Progenitor cell of endocrine pancreas (in vitro differentiated cells): Measurements from ENCODE around the gene LRRC63. TPM values are rescaled to one million over a fixed set of nuclear protein-coding genes. Genes with fewer than 3 reads are reported as not detected.

ENCODE experiments used
- DNase-seq: peaks from one replicate; pipeline ENCODE4 v3.0.0; 2021; ENCODE audit warnings: low spot score; ENCODE audit not compliant: unreplicated experiment
- H3K27ac Mint-ChIP-seq: 2 replicates; pipeline ENCODE4 v1.8.0; 2021; ENCODE audit warnings: mild to moderate bottlenecking, moderate library complexity, mixed read lengths
- H3K27me3 Mint-ChIP-seq: 2 replicates; pipeline ENCODE4 v1.8.0; 2021; ENCODE audit warnings: mixed read lengths
- H3K36me3 Mint-ChIP-seq: 2 replicates; pipeline ENCODE4 v1.8.0; 2022; ENCODE audit warnings: mixed read lengths; ENCODE audit not compliant: insufficient read depth
- H3K4me1 Mint-ChIP-seq: 2 replicates; pipeline ENCODE4 v1.8.0; 2021; ENCODE audit warnings: low read depth, mixed read lengths
- H3K4me3 Mint-ChIP-seq: 2 replicates; pipeline ENCODE4 v1.8.0; 2021; ENCODE audit warnings: low read depth, mild to moderate bottlenecking, moderate library complexity, mixed read lengths
- H3K9me3 Mint-ChIP-seq: 2 replicates; pipeline ENCODE4 v1.8.0; 2021; ENCODE audit warnings: low read depth, mixed read lengths
- CTCF ChIP-seq: fragments of 200-600 bp; sonication (generic); IDR thresholded peaks from one replicate; pipeline ENCODE4 v1.5.0; 2021; ENCODE audit warnings: antibody characterized with exemption, mild to moderate bottlenecking; ENCODE audit not compliant: unreplicated experiment
- total RNA-seq: library from RNA; stranded (reverse); gene quantifications from 2 replicates; pipeline ENCODE4 v1.2.1, GENCODE V29; 2021

LRRC63 gene
- total RNA-seq, 1 donor from 2014 or later, result 0.24 TPM

- H3K4me1 Mint-ChIP-seq, result peaks cover 2% of the 10 kb centered on the region
- H3K27ac Mint-ChIP-seq, result no peak overlapping the region
- no peaks in the 10 kb centered on the region for H3K27me3 Mint-ChIP-seq
- no peak overlapping the region for H3K4me3 Mint-ChIP-seq
- peaks cover 8% of the 10 kb centered on the region for H3K9me3 Mint-ChIP-seq
- no peaks in the 10 kb centered on the region for H3K36me3 Mint-ChIP-seq
- TF ChIP-seq CTCF, result no peak
- DNase-seq, result no peak
Measured at GRCh38 chr13:46310066-46310465, 98.3 kb downstream of the LRRC63 start.

- H3K4me3 Mint-ChIP-seq, result no peak overlapping the region
- no peak for DNase-seq
- no peaks in the 10 kb centered on the region for H3K36me3 Mint-ChIP-seq
- no peak for TF ChIP-seq CTCF
- no peaks in the 10 kb centered on the region for H3K27me3 Mint-ChIP-seq
- peaks cover 2% of the 10 kb centered on the region for H3K4me1 Mint-ChIP-seq
- no peak overlapping the region for H3K27ac Mint-ChIP-seq
- H3K9me3 Mint-ChIP-seq, result peaks cover 8% of the 10 kb centered on the region
Measured at GRCh38 chr13:46311217-46311616, 99.5 kb downstream of the LRRC63 start.

- Mint-ChIP-seq H3K4me1 (no peaks in the 10 kb centered on the region), H3K27me3 (no peaks in the 10 kb centered on the region), H3K27ac (no peak overlapping the region)
Measured at GRCh38 chr13:46313024-46313423, 101.3 kb downstream of the LRRC63 start.

DNA sequence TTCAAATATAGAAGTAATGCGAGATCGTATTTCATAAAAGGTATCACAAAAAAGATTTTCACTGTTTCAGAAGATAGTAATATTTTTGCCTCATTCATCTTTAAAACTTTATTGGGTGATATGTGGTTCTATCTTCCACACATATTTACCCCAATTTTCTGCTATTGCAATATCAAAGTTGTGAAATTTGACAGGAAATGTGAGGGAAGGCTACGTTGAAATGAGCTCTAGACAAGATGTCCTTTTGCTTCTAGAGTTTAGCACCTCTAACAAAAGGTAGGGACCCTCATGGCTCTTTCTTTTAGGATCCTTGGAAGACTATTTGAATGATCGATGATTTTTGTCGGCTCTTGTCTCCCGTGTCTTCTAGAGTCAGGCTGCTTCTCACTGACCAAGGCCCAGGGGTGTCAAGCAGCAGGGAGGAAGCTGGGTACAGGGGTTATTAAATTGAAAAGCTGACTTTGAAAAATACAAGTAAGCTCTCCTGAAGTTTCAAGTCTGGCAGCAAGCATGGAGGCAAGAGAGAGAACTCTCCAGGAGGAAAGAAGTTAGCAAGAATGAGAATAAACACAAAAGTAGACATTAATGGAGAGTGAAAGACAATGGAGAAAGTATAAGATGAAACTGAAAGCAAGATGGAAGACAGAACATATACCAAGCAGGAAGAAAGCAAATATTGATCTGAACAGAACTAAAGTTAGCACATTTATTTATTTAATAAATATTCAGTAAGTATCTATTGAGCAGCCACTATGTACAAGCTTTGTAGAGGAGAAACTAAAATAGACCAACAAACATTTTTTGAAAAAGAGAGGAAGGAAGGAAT, 101.9 kb downstream of the LRRC63 start:
- no peak for TF ChIP-seq CTCF
- Mint-ChIP-seq H3K27me3 (no peaks in the 10 kb centered on the region), H3K9me3 (peaks cover 8% of the 10 kb centered on the region), H3K4me3 (no peak overlapping the region), H3K4me1 (no peaks in the 10 kb centered on the region), H3K36me3 (no peaks in the 10 kb centered on the region), H3K27ac (no peak overlapping the region)
- DNase-seq, result no peak

More at GRCh38 chr13:46313024-46313423, 101.3 kb downstream of the LRRC63 start:
- Mint-ChIP-seq H3K9me3 (peaks cover 8% of the 10 kb centered on the region), H3K4me3 (no peak overlapping the region), H3K36me3 (no peaks in the 10 kb centered on the region)
- DNase-seq, result no peak
- TF ChIP-seq CTCF, result no peak

GRCh38 chr13:46314587-46314986, 102.9 kb downstream of the LRRC63 start:
- no peak for TF ChIP-seq CTCF
- Mint-ChIP-seq H3K9me3 (peaks cover 3% of the 10 kb centered on the region), H3K4me1 (no peaks in the 10 kb centered on the region), H3K27ac (no peak overlapping the region), H3K36me3 (no peaks in the 10 kb centered on the region), H3K27me3 (no peaks in the 10 kb centered on the region), H3K4me3 (no peak overlapping the region)
- no peak for DNase-seq
